GM12873 (cell line): ENCODE measurements around the gene POLQ.

Experiments used
- CTCF ChIP-seq: IDR thresholded peaks from 2 replicates; pipeline ENCODE4 v1.5.1; 2012; ENCODE audit warnings: low read depth, mild to moderate bottlenecking, moderate library complexity, low read length, control low read depth; ENCODE audit not compliant: insufficient read depth; ENCODE audit errors: missing control alignments

The POLQ gene

GRCh38 chr3:121488628-121489027, 57.2 kb downstream of the POLQ start:
- TF ChIP-seq CTCF: no peak

- no peak for TF ChIP-seq CTCF
These were observed 62.5 kb downstream of the POLQ start for GRCh38 chr3:121483290-121483689.

- no peak for TF ChIP-seq CTCF
These were observed 63.1 kb downstream of the POLQ start for GRCh38 chr3:121482660-121483059.

- no peak for TF ChIP-seq CTCF
These were observed 64.5 kb downstream of the POLQ start for GRCh38 chr3:121481106-121481880.

- no peak for TF ChIP-seq CTCF
These were observed 68.2 kb downstream of the POLQ start for GRCh38 chr3:121477589-121477988.

- TF ChIP-seq CTCF: no peak
These were observed 72.8 kb downstream of the POLQ start for GRCh38 chr3:121473001-121473400.

- TF ChIP-seq CTCF: no peak
These were observed 78.7 kb downstream of the POLQ start for GRCh38 chr3:121467085-121467484.
